GM12872 (cell line): Measurements from ENCODE around the gene SPDYE3.

Experiments used
- CTCF ChIP-seq: IDR thresholded peaks from 3 replicates; pipeline ENCODE4 v1.5.1; 2011; ENCODE audit warnings: low read depth, mild to moderate bottlenecking, low read length, moderate library complexity; ENCODE audit not compliant: insufficient read depth

Gene SPDYE3

GRCh38 chr7:100371561-100372171, 64.2 kb downstream of the SPDYE3 start:
- TF ChIP-seq CTCF, result no peak
